HG02678 (cell line): ENCODE data around the gene RASSF8.
A peak's percentile ranks its signal among the peaks of the same experiment; 100 is the strongest.
"Not testable (repeated sequence)": the region's sequence is repeated elsewhere in the genome, so short reads cannot be mapped to it uniquely, and the experiment has no call there.

ENCODE experiments used
- ATAC-seq: cut with Tn5 transposase; IDR thresholded peaks from one replicate; pipeline ENCODE4 v1.9.1; 2021; ENCODE audit warnings: mild to moderate bottlenecking, moderate library complexity; ENCODE audit not compliant: unreplicated experiment

Gene RASSF8

DNA sequence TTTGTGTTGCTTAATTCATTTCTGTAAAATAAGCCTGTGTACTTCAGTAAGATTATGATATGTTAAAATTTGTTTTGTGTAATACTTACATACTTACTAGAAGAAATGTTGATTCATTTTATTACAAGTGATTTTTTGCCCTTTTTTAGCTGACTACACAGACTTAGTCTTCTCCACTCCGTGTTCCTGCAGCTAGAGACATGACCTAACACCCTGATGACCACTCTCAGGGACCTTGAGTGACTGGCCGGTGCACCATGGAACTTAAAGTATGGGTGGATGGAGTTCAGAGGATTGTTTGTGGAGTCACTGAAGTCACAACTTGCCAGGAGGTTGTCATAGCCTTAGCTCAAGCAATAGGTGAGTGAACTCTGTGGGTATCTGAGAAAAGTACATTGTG lies 96.6 kb downstream of the RASSF8 start:
- ATAC-seq, result no peak

GRCh38 chr12:26056335-26056734 lies 97.9 kb downstream of the RASSF8 start:
- ATAC-seq, result no peak

GRCh38 chr12:26057271-26057670 lies 98.8 kb downstream of the RASSF8 start:
- not testable (repeated sequence) for ATAC-seq

GRCh38 chr12:26058308-26058707 lies 99.8 kb downstream of the RASSF8 start:
- no peak for ATAC-seq

- no peak for ATAC-seq
These were observed 100.3 kb downstream of the RASSF8 start for GRCh38 chr12:26058818-26059217.

GRCh38 chr12:26062006-26062405 lies 103.5 kb downstream of the RASSF8 start:
- ATAC-seq, result no peak

DNA sequence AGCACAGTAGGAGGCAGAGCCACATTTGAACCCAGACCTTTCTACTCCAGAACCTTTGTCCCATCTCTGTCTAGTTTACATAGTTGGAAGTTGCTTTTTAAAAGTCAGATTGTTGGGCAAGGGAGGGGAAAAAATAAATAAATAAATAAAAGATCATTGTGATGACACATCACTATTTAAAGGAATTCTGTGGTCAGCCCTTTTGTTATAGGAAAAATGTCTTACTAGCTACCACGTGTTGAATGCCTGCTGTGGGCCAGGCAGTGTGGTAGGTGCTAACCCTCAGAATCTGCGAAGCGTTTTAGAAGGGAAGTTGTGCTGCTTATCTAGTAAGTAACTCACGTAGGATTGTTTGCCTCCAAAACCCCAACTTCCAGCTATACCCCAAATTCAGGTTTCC lies 104.1 kb downstream of the RASSF8 start:
- no peak for ATAC-seq

DNA sequence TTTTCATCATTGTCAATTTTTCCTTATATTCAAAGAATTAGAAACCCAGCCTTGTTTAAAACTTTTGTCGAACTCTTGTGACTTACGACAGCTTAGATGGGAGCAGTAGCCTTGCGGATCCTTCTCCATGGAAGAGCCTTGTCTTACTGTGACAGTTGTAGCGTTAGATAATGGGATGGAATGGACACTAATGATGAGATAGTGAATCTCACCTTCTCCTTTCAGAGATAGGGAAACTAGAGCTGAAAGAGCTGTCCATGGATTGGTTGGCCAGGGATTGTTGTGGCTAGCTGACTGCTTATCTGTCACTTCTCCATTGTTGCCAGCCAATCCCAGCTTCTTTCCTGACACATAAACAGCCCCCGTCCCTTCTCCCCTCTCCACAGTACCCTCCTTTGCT lies 107.0 kb downstream of the RASSF8 start:
- ATAC-seq, result no peak

- no peak for ATAC-seq
These were observed 110.0 kb downstream of the RASSF8 start for GRCh38 chr12:26068503-26068902.

GRCh38 chr12:26069796-26070195 lies 111.3 kb downstream of the RASSF8 start:
- no peak for ATAC-seq

- ATAC-seq, result no peak
These were observed 119.6 kb downstream of the RASSF8 start for GRCh38 chr12:26077915-26078702.

DNA sequence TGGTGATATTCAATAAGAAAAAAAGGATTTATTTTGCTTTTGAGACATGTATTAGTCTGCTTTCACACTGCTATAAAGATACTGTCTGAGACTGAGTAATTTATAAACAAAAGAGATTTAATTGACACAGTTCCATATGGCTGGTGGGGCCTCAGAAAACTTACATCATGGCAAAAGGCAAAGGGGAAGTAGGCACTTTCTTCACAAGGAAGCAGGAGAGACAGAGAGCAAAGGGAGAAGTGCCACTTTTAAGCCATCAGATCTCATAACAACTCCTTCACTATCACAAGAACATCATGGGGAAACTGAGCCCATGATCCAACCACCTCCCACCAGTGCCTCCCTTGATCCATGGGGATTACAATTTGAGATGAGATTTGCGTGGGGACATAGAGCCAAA lies 122.4 kb downstream of the RASSF8 start:
- ATAC-seq, result no peak

DNA sequence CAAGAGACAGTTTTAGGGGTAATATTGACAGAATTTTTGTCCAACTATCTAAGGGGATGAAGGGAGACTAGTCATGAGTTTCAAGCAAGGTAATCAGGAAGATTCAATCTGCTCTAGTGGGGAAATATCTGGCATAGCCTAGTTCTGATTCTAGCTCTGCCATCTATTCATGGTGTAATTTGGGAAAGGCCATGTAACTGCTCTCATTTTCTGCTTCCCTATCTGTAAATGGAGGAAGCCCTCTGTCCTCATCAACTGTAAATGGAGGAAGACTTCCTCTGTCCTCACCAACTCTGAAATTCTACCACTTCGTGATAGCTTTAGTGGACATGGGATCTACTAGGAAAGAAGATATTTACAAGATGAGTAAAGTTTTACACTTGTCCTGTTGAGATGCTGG lies 128.5 kb downstream of the RASSF8 start:
- ATAC-seq, result no peak

DNA sequence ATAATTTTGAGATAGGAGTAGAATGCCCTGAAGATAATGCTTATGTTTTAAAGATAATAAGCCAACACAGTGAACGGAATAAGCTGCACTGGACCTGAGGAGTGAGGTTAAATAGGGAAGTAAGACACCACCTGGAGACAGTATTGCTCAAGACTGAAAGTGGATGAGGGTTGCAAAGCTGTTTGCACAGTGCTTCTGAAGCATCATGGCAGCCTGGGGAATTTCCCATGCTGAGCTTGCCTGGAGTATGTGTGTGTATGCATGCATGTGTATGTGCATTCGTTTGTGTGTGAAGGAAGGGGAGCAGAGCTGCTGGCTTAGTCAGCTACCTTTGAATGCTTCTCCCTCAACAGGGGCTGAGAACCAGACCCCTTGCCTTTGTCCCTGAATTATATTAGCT lies 130.5 kb downstream of the RASSF8 start:
- peak; percentile 100 for ATAC-seq

DNA sequence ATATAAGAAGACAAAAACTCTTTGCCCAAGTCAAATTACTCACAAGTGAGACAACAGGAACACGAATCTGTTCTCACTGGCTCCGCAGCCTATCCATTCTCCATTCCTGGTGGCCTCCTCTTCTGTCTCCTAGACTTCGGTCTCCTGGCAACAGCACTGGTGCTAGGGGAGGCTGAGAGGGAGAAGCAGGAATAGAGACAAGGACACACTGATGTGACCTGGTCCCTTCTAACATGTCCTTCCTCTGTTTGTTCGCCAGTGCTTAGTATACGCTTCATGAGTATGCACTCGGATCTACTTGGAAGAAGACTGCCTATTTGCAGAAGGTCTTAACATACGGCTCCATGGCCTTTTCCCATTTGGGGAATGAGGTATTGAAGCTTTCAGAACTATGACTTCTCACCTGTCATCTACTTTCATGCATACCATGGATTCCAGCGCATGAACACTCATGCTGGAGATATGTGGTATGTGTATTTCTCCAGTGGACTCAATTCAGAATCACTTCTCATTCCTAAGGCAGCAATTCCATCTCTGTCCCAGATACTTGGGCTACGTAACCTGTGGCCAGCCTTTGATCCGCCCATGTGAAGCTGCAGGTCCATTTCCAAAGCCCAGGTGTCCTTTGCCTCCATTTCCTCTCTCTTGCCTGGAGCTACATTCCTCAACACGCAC lies 132.5 kb downstream of the RASSF8 start:
- no peak for ATAC-seq

DNA sequence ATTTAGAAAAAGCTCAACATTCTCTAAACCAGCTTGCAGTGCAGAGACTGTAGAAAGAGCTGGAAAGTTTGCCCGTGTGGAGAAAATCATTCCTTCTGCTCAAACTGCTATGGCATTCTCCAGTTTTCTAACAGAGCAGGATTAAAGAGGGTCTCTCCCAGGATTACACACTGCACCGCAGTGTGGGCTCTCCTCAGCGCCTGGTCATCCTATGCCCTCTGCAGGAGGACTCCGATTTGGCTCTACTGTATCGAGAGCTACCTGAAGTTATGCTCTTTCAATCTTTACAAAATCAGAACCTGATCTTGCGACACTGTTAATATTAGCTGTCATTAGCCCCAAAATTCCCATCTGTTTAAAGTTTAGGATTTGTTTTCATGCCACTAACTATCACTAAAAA lies 133.3 kb downstream of the RASSF8 start:
- ATAC-seq, result no peak

GRCh38 chr12:26092346-26093105 lies 134.0 kb downstream of the RASSF8 start:
- ATAC-seq, result no peak

GRCh38 chr12:26095186-26095585 lies 136.7 kb downstream of the RASSF8 start:
- no peak for ATAC-seq

- no peak for ATAC-seq
These were observed 137.6 kb downstream of the RASSF8 start for GRCh38 chr12:26096036-26096435.

- peak; percentile 92 for ATAC-seq
These were observed 138.8 kb downstream of the RASSF8 start for GRCh38 chr12:26097046-26097878.
